GM18870 (cell line): Measurements from ENCODE around the gene PRRT4.

ENCODE experiments used
- ATAC-seq: cut with Tn5 transposase; IDR thresholded peaks from one replicate; pipeline ENCODE4 v1.9.1; 2021; ENCODE audit warnings: moderate library complexity; ENCODE audit not compliant: unreplicated experiment

The PRRT4 gene

GRCh38 chr7:128361411-128362379, at the start of gene PRRT4:
Gene PRRT4, minus strand, starts transcription at chr7:128361690.
- ATAC-seq, result no peak

- ATAC-seq, result no peak
Observed at GRCh38 chr7:128410451-128410753, 48.9 kb upstream of the PRRT4 start.

DNA sequence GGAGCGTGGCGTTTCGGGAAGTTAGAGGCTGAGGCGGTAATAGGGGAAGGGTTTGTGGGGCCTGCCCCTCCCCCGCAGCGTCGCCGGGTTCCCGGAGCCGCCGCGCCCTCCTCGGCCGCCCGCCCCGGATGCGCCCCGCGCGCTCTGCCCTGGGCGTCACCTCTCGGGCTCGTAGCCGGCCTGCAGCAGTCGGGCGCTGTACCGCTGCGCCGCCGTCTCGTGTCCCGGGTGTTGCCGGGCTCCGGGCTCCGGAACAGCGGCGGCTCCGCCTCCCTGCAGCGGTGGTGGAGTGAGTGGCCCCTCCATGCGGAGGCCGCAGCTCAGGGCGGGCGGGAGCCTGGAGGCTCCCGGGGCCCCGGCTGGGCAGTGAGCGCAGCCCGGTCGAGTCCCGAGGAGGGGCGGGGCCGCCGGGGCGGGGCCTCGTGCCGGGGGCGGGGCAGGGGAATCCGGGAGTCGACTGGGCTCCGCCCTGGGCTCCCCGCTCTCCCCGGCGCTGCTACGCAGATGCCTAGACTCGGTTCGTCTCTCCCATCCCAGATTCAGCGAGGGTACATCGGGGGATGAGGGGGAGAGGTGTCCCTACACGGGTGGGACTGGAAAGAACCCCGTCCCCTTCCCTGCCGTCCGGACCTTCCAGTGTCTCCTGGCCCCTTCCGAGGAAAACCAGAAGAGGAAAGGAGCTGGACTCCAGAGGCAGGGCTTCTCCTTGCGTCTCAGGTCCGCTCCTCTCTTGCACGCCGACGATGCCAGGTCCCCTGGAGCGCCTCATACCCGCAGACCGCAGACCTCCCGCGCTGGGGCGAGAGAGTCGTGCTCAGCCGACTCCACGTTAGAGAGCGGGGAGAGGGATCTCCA, 48.3 kb upstream of the PRRT4 start, which contains the start of gene IMPDH1:
Gene IMPDH1 (minus strand): TSS at position 387 of the 855 bp plus-strand sequence. CDS start 81 bp downstream, at position 306.
- peak; percentile 49 for ATAC-seq

DNA sequence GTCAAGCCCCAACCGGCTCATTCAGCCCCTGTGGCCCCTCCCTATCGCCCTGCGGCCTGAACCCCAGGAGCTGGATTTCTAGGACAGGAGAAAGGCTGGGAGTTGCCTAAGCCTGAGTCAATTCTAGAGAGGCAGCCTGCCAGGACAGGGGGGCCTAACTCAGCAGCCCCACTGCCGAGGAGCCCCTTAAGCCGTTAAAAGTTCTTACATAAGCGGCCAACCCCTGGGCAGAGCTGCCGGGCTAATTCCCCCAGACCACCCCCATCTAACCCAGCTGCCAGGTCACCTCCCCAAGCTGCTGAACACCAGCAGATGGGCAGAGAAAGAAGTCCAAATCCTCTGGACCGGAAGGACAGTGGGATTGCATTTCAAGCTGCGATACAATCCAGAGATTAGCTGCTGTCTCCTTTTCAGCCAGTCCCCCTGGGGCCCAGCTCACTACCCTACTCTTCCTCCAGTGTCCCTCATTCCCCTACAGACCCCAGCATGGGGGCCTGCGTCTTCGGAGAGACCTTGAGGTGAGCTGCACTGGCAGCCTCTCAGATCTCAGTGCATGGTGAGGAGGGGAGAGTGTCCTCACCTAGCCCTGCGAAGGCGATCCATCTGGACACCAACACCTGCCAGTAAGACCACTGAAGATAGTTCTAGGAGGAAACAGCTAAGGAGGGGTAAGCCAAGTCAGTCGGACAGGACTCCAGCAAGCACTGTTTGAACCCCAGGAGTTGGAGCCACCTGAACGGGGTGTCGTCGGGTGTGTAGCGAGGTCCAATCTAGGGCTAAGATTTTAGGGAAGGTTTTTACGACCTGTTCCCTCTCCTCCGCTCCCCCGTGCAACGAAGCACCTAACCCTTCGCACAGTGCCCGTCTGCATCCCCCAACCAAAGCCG, 47.5 kb upstream of the PRRT4 start:
- no peak for ATAC-seq

- ATAC-seq, result no peak
Observed at GRCh38 chr7:128407751-128408708, 46.5 kb upstream of the PRRT4 start.

DNA sequence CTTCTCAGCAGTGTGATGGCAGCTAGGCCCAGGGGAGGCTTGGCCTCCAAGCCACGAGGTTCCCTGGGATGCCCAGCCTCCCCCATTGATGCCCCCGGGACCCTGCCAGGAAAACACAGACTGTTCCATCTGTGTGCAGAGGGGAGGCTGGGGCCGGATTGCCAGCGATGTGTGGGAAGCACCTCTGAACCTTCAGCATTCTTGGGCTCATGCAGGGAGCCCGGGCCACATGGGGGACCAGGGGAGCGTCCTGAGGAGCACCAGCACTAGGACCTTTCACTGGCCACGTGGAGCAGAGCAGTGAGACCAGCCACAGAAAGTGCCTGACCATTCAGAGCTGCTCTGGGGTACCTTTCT, 45.7 kb upstream of the PRRT4 start:
- no peak for ATAC-seq

DNA sequence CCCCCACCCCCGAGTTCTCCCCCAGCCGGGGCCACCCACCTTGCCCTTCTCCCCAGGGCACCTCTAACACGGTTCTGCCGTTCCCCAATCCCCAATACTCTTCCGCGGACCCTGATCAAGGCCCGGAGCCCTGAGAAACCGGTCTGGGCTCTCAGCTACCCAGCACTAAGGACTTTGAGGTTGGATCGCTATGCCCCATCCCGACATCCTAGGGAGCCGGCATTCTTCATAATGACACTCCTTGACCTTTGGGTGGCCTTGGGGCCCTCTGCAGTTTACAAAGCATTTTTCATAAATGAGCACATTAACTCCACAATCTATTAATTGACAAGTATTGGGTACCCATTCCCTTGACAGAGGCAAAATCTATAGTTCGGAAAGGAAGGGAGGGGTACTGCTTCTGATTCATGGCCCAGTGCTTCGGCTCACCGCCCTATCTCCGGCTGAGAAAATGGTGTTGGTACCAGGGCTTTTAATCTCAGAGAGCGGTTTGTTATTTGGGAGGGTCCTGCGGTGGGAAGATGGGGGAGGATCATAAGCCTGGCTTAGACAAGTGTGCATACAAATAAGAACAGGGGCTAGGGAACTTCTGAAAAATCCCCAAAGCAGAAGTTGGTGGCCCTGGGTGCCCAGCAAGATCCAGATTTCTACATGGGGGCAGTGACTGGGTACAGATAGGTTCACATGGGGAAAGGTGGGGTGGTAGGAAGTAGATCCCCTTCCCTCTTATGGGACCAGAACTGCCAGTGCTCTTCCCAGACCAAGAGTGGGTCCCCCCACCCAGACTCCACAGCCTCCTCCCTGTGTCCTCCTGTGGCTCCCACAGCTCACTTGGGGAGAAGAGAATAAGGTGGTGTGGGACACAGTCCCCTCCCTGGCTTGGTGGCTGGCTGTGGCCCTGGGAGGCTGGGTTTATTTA, 45.1 kb upstream of the PRRT4 start:
- no peak for ATAC-seq

DNA sequence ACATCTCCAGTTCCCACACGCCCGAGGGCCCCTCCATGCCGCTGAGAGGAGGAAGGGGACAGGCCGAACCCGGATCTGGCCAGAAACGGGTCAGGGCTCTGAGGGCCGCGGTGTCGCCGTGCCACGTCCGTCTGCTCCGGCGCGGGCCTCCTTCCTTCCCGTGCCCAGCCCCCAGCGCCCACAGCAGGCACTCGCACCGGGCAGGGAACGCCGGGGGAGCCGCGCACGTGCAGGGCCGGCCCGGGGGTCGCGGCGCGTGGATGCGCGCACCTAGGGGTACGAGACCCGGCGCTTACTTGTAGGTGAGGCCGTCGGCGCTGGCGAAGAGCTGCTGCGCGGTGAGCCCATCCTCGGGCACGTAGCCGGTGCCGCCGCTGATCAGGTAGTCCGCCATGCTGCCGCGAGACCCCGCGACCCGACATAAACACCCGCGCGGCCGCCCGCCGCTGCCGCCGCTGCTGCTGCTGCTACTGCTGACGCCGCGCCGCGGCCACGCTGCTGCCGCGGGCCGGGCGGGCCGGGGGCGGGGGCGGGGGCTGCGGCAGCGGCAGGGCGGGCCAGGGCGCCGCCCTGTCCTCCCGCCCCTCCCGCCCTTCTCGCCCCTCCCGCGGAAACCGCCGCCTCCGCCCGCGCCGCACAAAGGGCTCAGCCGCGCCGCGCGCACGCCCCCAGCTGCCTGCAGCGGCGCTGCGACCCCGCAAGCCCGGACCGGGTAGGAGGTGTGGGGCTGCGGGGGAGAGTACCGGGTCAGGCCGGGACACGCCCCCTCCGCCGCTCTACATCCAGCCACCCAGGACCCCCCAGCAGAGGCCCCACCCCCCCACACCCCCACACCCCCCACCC, 44.2 kb upstream of the PRRT4 start:
- ATAC-seq, result no peak

DNA sequence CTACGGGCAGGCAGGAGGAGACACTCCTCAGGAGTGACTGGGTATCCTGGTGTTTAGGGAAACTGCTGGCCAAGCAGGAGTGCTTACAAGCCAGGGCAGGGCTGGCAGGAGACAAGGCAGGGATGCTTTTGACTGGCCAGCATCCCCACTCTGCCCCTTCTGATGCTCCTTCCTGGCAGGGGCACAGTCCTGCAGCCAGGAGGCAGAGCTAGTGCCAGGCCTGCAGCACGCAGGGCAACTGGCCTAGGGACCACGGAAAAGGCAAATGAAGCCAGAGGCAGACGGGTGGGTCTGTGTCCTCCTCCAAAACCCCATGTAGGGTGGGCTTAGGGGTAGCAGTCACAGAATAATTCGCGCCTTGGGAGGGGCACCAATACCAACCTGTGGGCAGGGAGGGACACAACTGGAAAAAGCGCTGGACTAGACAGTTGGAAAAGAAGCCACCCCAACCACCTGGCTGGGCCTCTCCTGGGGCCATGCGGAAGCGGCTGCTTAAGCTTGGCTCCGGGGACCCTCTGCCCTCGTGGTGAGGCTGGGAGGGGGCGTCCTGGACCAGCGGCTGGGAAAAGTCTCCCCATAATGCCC, 43.5 kb upstream of the PRRT4 start:
- ATAC-seq, result no peak

- ATAC-seq, result no peak
Observed at GRCh38 chr7:128404143-128404681, 42.7 kb upstream of the PRRT4 start.

GRCh38 chr7:128403676-128404075, 42.2 kb upstream of the PRRT4 start:
- ATAC-seq, result no peak

DNA sequence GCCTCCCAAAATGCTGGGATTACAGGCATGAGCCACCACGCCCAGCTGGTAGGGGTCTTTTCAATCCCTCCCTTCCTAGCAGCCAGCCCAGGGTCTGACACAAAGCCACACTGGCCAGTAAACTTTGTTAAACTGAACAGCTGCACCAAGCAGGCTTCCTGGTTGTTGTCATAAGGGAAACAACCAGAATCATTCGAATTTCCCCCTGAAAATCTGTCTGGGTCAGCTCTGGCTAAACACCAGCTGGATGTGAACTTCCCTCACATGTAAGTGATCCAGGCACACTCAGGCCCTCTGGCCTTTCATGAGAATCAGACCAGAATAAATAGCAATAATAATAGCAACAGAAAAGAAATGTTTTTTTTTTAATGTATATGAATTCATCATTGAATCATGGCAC, 40.9 kb upstream of the PRRT4 start:
- no peak for ATAC-seq

DNA sequence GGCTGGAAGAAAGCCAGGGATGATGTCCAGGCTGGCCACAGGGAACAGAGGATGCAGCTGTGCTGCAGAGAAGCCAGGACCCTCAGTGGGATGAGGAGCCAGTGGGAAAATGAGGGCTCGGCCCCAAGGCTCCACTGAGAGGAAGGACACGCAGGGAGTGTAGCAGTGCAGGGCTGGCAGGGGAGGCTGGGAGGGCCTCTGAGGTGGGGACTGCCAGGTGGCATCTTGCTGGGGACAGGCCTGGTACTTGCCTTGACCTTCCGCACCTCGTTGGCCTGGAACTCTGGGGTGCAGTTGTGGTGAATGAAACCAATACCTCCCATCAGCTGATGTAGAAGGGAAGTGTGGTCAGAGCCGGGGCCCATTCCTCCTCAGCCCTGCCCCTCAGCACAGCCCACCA, 39.1 kb upstream of the PRRT4 start:
- no peak for ATAC-seq

DNA sequence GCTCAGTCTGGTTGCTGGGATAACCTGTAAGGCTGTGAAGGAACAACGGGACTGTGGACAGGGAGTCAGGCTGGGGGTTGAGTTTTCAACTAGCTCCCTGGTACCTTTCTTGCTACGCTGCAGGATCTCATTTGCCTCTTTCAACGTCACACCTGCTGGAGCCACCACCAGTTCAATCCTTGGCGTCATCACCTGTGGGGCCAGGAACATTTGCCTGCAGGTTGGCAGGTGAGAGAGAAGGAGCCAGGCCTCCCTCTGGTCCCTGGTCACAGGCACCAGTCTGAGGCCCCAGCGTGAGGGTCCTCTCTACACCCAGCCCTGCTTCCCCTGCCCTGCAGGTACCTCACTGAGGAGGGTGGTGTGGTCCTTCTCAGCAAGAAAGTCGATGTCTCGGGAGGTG, 38.5 kb upstream of the PRRT4 start:
- no peak for ATAC-seq

GRCh38 chr7:128398841-128399135, 37.3 kb upstream of the PRRT4 start:
- ATAC-seq, result no peak

GRCh38 chr7:128398016-128398840, 36.7 kb upstream of the PRRT4 start:
- no peak for ATAC-seq

DNA sequence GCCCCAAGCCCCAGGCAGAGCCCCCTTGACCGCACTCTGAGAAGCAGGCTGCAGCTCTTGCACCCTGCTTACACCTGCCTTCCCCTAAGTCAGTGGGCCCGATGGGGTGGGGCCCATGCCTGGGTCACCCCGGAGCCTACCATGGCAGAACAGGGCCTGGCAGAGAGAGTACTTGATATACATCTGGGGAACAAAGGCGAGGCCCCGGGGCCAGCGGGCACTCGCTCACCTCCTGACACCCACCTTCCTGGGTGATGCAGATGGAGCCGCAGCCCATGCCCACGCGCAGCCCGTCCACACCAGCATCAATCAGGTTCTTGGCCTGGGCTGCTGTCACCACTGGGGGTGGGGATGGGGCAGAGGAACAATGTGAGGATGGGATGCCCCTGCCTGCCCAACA, 34.9 kb upstream of the PRRT4 start:
- no peak for ATAC-seq
